Fibroblast of upper back skin (primary cell): ENCODE results near the gene SLC35E4.
"Not testable (repeated sequence)": the region's sequence is repeated elsewhere in the genome, so short reads cannot be mapped to it uniquely, and the experiment has no call there.

Experiments used
- DNase-seq: peaks from one replicate; pipeline ENCODE4 v3.0.0-alpha.2; 2013

Gene SLC35E4

GRCh38 chr22:30654361-30654760 is 18.8 kb downstream of the SLC35E4 start:
- no peak for DNase-seq

- DNase-seq: no peak
Measured at GRCh38 chr22:30655532-30655931, 20.0 kb downstream of the SLC35E4 start.

- no peak for DNase-seq
Measured at GRCh38 chr22:30662040-30662439, 26.5 kb downstream of the SLC35E4 start.

GRCh38 chr22:30664798-30665197 is 29.2 kb downstream of the SLC35E4 start:
- no peak for DNase-seq

GRCh38 chr22:30665266-30665665 is 29.7 kb downstream of the SLC35E4 start:
- no peak for DNase-seq

GRCh38 chr22:30665786-30666185 is 30.2 kb downstream of the SLC35E4 start:
- no peak for DNase-seq

- DNase-seq: no peak
Measured at GRCh38 chr22:30667107-30667493, 31.5 kb downstream of the SLC35E4 start.

GRCh38 chr22:30667494-30668385 is 32.2 kb downstream of the SLC35E4 start, which contains the start of gene DUSP18:
Gene DUSP18, minus strand, starts transcription at chr22:30667875. Its CDS starts 3,872 bp downstream, at chr22:30664003.
- DNase-seq: peak; percentile 87

GRCh38 chr22:30668386-30668710 is 32.8 kb downstream of the SLC35E4 start:
- DNase-seq: no peak

GRCh38 chr22:30671071-30671470 is 35.5 kb downstream of the SLC35E4 start:
- no peak for DNase-seq

- DNase-seq: no peak
Measured at GRCh38 chr22:30673136-30673535, 37.6 kb downstream of the SLC35E4 start.

GRCh38 chr22:30674482-30674881 is 38.9 kb downstream of the SLC35E4 start:
- no peak for DNase-seq

GRCh38 chr22:30675436-30675835 is 39.9 kb downstream of the SLC35E4 start:
- DNase-seq: no peak

GRCh38 chr22:30676565-30676964 is 41.0 kb downstream of the SLC35E4 start:
- DNase-seq: not testable (repeated sequence)

GRCh38 chr22:30679895-30680690 is 44.5 kb downstream of the SLC35E4 start:
- not testable (repeated sequence) for DNase-seq

GRCh38 chr22:30680991-30681770 is 45.6 kb downstream of the SLC35E4 start:
- DNase-seq: no peak

- no peak for DNase-seq
Measured at GRCh38 chr22:30681831-30682230, 46.2 kb downstream of the SLC35E4 start.

GRCh38 chr22:30685178-30685577 is 49.6 kb downstream of the SLC35E4 start:
- DNase-seq: no peak

- no peak for DNase-seq
Measured at GRCh38 chr22:30687358-30687757, 51.8 kb downstream of the SLC35E4 start.

- no peak for DNase-seq
Measured at GRCh38 chr22:30689622-30690021, 54.0 kb downstream of the SLC35E4 start.

GRCh38 chr22:30691204-30691603 is 55.6 kb downstream of the SLC35E4 start:
- no peak for DNase-seq

GRCh38 chr22:30694171-30694639 is 58.6 kb downstream of the SLC35E4 start:
- DNase-seq: no peak
